ENCODE measurements around the gene HSPA1B.

DNA sequence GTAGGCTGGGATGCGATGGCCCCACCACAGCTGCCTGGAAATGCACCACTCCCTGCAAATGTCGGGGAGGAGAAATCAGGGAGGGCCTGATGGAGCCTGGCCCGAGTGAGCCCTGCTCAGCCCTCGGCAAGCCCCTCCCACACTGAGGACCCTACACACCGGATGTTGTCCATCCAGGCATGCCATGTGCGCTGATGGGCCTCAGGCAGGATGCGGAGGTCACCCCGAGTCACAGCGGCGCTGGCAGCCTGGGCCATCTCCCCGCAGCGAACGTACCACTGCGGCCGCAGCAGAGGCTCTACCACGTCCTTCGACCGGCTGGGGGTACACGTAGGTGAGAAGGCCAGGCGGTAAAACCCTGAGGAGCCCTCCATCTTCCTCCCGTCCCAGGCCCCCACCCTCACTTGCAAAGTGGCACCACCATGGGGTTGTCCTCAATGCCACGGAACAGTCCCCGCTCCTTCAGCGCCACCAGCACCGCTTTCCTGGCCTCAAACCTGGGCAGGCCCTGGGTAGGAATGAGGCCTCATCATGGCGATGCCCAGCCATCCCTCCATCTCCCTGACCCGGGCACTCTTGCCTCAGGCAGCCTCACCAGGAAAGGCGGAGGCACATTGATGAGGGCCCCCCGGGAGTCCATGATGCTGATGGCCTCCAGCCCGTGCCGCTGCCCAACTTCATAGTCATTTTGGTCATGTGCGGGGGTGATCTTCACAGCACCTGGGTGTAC is 45.2 kb upstream of the HSPA1B start:
- TF ChIP-seq EZH2phosphoT487 (IDR thresholded peaks at IDR 0.05; ENCODE audit: borderline replicate concordance, low read depth, low read length), result no peak
- TF ChIP-seq, protein P1, sequence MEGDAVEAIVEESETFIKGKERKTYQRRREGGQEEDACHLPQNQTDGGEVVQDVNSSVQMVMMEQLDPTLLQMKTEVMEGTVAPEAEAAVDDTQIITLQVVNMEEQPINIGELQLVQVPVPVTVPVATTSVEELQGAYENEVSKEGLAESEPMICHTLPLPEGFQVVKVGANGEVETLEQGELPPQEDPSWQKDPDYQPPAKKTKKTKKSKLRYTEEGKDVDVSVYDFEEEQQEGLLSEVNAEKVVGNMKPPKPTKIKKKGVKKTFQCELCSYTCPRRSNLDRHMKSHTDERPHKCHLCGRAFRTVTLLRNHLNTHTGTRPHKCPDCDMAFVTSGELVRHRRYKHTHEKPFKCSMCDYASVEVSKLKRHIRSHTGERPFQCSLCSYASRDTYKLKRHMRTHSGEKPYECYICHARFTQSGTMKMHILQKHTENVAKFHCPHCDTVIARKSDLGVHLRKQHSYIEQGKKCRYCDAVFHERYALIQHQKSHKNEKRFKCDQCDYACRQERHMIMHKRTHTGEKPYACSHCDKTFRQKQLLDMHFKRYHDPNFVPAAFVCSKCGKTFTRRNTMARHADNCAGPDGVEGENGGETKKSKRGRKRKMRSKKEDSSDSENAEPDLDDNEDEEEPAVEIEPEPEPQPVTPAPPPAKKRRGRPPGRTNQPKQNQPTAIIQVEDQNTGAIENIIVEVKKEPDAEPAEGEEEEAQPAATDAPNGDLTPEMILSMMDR (conservative IDR thresholded peaks at IDR 0.05; ENCODE audit: low read length), result no peak

Measured in OCI-LY7 (cell line).